HT-29 (cell line): ENCODE results near the gene HAGHL. TPM values are rescaled to one million over a fixed set of nuclear protein-coding genes. Genes with fewer than 3 reads are reported as not detected.

Experiments used
- DNase-seq: peaks from one replicate; pipeline ENCODE4 v3.0.0-alpha.2; 2015; ENCODE audit warnings: low spot score
- total RNA-seq: library from RNA; depleted of rRNA; stranded (reverse); fragments of >200 nt; shearing (Covaris generic); gene quantifications from 2 replicates; pipeline ENCODE4 v1.2.3, GENCODE V29; 2014; rRNA removed

Gene HAGHL
- total RNA-seq: 63.0 and 80.8 TPM in 2 replicates

GRCh38 chr16:726438-727290 is at the start of gene HAGHL, which contains the start of gene CCDC78:
Gene HAGHL, plus strand, starts transcription at chr16:727106. Its CDS starts 404 bp downstream, at chr16:727510.
Gene CCDC78, minus strand, starts transcription at chr16:726443. Its CDS starts 76 bp downstream, at chr16:726367.
- peak; percentile 65 for DNase-seq

DNA sequence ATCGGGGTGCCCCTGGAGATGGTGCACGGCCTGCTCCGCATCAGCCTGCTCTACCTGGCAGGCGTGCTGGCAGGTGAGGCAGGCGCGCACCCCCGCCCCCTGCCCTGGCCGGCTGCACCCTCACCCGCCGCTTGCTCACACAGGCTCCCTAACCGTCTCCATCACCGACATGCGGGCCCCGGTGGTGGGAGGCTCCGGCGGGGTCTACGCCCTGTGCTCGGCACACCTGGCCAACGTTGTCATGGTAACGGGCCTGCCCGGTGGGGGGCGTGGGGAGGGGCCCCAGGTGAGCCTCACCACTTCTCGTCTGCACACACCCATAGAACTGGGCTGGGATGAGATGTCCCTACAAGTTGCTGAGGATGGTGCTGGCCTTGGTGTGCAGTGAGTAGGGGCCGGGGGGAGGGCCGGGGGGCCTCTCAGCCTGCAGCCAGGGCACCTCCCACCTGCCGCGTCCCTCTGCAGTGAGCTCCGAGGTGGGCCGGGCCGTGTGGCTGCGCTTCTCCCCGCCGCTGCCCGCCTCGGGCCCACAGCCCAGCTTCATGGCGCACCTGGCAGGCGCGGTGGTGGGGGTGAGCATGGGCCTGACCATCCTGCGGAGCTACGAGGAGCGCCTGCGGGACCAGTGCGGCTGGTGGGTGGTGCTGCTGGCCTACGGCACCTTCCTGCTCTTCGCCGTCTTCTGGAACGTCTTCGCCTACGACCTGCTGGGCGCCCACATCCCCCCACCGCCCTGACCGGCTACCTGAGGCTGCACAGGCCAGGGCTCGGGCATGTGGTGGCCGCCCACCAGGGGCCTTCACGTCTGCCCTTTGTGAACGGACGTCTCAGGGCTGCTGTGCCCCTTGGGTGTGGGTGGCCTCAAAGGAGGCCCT is 49.4 kb upstream of the HAGHL start:
- DNase-seq: no peak

- DNase-seq: no peak
These were observed 48.6 kb upstream of the HAGHL start for GRCh38 chr16:678209-678857.

- DNase-seq: peak; percentile 77
These were observed 47.8 kb upstream of the HAGHL start for GRCh38 chr16:678858-679813.

- DNase-seq: peak; percentile 81
These were observed 46.9 kb upstream of the HAGHL start, which contains the start of gene STUB1 for GRCh38 chr16:679814-680624. Gene STUB1, plus strand, starts transcription at chr16:680410. Its CDS starts 116 bp downstream, at chr16:680526.

GRCh38 chr16:680625-680945 is 46.3 kb upstream of the HAGHL start:
- no peak for DNase-seq

GRCh38 chr16:680967-681745 is 45.8 kb upstream of the HAGHL start:
- DNase-seq: peak; percentile 69

- DNase-seq: no peak
These were observed 45.0 kb upstream of the HAGHL start for GRCh38 chr16:681746-682427.

GRCh38 chr16:682493-683395 is 44.2 kb upstream of the HAGHL start:
- DNase-seq: no peak

DNA sequence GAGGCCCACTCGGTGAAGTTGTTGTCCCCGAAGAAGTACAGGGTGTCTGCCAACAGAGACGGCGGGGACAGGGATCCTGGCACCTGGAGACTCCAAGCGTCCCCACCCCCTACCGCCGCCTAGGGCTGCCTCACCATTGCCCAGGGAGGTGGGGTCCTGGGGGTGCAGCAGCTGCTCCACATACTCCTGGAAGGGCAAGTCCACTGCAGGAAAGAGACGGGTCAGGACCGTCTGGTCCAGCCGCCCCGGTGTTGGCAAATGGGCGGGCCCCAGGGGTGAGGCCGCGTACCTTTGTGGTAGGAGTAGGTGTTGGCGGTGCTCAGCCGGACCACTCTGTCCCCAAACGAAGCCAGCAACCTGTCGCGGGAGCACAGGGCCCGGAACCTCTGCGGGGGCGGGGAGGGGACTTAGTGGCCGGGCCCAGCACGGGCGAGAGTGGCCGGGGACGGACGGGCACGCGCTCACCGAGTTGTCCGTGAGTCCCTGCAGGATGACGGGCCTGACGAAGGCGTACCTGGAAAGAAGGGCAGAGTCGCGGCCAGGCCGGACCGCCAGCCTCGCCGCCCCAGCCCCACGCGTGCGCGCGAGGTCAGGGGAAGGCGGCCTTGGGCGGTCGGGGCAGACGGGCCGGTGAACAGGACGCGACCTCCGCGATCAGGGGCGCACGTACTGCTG is 43.4 kb upstream of the HAGHL start:
- DNase-seq: peak; percentile 60

- DNase-seq: peak; percentile 94
These were observed 42.7 kb upstream of the HAGHL start, which contains the start of gene JMJD8 for GRCh38 chr16:684071-684794. Gene JMJD8, minus strand, starts transcription at chr16:684334. Its CDS starts 15 bp downstream, at chr16:684319.

DNA sequence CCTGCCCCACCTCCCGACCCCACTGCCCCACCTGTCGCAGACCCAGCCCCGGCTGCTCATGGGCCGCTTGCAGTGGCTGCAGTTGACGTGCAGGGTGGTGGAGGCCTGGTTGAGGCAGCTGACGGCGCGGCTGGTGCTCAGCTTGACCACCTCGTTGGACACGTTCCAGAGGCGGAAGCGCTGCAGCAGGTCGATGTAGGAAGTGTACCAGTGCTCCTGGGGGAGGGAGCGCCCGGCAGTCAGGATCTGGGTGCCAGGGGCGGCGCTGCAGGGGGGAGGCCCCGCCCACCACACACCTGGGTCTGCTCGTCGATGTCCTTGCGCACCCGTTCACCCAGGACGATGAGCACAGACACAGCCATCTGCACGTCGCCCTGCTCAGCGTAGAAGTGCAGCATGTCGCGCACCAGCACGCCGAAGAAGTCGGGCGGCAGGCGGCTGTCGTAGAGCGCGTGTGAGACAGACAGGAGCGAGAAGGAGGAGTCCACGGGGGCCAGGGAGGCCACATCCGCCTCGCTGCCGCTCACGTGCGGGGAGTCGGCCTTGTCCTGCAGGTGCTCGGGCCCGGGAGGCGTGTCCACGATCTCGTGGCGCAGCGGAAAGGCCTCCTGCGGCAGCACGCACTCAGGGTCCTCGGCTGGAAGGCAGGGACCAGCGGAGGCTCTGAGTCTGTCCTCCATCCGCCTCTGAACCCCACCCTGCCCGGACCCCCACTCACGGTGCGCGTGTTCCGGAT is 41.8 kb upstream of the HAGHL start:
- no peak for DNase-seq

- DNase-seq: peak; percentile 76
These were observed 40.9 kb upstream of the HAGHL start for GRCh38 chr16:685967-686366.

- DNase-seq: no peak
These were observed 40.2 kb upstream of the HAGHL start for GRCh38 chr16:686459-687260.
